Stomach smooth muscle (tissue), 2 donors: ENCODE data around the gene DMBX1.

Source experiments
- H3K27ac ChIP-seq: one replicate; pipeline ENCODE4 v1.7.0; 2013; ENCODE audit warnings: mild to moderate bottlenecking, low read length, inconsistent platforms
- H3K27me3 ChIP-seq, 2 donors: one replicate each; pipeline ENCODE4 v1.7.0; 2013; ENCODE audit warnings: low read length in 2 of 2; ENCODE audit not compliant: insufficient read depth in 2 of 2, control insufficient read depth in 1 of 2
- H3K36me3 ChIP-seq, 2 donors: one replicate each; pipeline ENCODE4 v1.7.0; 2013; ENCODE audit warnings: low read length in 2 of 2; ENCODE audit not compliant: control insufficient read depth in 2 of 2, insufficient read depth in 2 of 2
- H3K4me1 ChIP-seq: one replicate; pipeline ENCODE4 v1.7.0; 2013; ENCODE audit warnings: low read length; ENCODE audit not compliant: control insufficient read depth, insufficient read depth
- H3K4me3 ChIP-seq, 2 donors: one replicate each; pipeline ENCODE4 v1.7.0; 2013; ENCODE audit warnings: low read length in 2 of 2
- H3K9ac ChIP-seq, 2 donors: one replicate each; pipeline ENCODE4 v1.7.0; 2013; ENCODE audit warnings: low read length in 2 of 2, mild to moderate bottlenecking in 1 of 2
- H3K9me3 ChIP-seq, 2 donors: one replicate each; pipeline ENCODE4 v1.7.0; 2013; ENCODE audit warnings: low read length in 2 of 2; ENCODE audit not compliant: control insufficient read depth in 2 of 2
- donor health status: healthy.
- donor health status: Pancreatic carcinoma.

The DMBX1 gene

GRCh38 chr1:46489638-46490405 lies at the start of gene DMBX1:
Gene DMBX1, plus strand, starts transcription at chr1:46489836. Its CDS starts 17,175 bp downstream, at chr1:46507011.
- Histone ChIP-seq H3K4me3 (peak within 1 kb of the TSS; percentile 53 to 64), H3K4me1 (peaks cover 22% of the 10 kb centered on the region), H3K27me3 (peaks cover 80 to 88% of the 10 kb centered on the region in 2 donors), H3K9me3 (no peaks in the 10 kb centered on the region), H3K9ac (no peak within 1 kb of the TSS), H3K36me3 (no peaks in the 10 kb centered on the region), H3K27ac (no peak within 1 kb of the TSS)

GRCh38 chr1:46440478-46440877 lies 49.2 kb upstream of the DMBX1 start:
- Histone ChIP-seq H3K36me3 (no peaks in the 10 kb centered on the region), H3K27me3 (peaks cover 1 to 9% of the 10 kb centered on the region in 2 donors), H3K4me1 (peaks cover 10% of the 10 kb centered on the region), H3K4me3 (no peak overlapping the region), H3K27ac (no peak overlapping the region), H3K9ac (no peak overlapping the region), H3K9me3 (no peaks in the 10 kb centered on the region)

GRCh38 chr1:46442317-46443161 lies 47.1 kb upstream of the DMBX1 start:
- H3K36me3 ChIP-seq = no peaks in the 10 kb centered on the region
- H3K27me3 ChIP-seq = peaks cover 13 to 20% of the 10 kb centered on the region in 2 donors
- peak overlapping the region in 1 of 2 donors; percentile 29 for H3K9ac ChIP-seq
- no peaks in the 10 kb centered on the region for H3K9me3 ChIP-seq
- no peak overlapping the region for H3K27ac ChIP-seq
- peaks cover 10% of the 10 kb centered on the region for H3K4me1 ChIP-seq
- H3K4me3 ChIP-seq = peak overlapping the region; percentile 48 to 69

DNA sequence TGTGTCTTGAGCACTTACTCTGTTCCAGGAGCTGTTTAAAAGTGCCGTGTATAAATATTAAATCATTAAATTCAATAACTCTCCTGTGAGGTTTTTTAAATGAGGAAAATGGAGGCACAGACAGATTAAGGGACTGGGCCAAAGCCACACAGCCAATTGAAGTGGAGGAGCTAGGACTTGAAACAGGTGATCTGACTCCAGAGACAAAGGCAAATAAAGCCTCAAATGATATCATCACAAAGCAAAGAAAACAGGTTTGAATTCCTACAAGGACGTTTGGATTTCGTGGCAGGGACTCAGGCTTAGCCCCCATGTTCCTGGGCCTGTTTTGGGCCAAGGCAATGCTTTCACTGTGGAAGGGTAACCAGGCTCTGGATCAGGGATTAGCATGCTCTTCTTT lies 45.2 kb upstream of the DMBX1 start:
- H3K9me3 ChIP-seq = no peaks in the 10 kb centered on the region
- H3K4me1 ChIP-seq = peaks cover 21% of the 10 kb centered on the region
- no peak overlapping the region for H3K9ac ChIP-seq
- no peak overlapping the region for H3K4me3 ChIP-seq
- peaks cover 25 to 31% of the 10 kb centered on the region in 2 donors for H3K27me3 ChIP-seq
- H3K27ac ChIP-seq = no peak overlapping the region
- H3K36me3 ChIP-seq = no peaks in the 10 kb centered on the region

DNA sequence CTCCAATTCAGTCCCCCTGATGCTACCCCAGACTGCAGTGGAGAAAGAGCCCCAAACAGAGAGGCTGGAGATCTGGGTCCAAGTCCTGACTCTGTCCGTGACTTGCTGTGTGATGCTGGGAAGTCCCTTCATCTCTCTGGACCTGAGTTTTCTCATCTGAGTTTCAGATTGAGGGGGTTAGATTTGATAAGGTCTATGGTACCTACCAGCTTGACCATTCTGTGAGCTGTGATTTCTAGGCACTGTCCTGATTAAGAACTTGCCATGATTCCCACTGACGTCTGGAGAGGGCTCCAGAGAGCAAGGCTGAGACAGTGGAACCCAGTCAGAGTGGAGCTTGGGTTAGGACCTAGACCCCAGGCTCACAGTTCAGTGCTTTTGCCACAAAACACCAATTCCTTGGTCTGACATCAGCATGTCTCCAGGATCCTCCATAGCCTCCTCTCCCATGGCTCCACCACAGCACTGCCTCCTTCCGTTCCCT lies 43.8 kb upstream of the DMBX1 start:
- Histone ChIP-seq H3K4me3 (no peak overlapping the region), H3K27ac (no peak overlapping the region), H3K27me3 (peaks cover 25 to 31% of the 10 kb centered on the region in 2 donors), H3K9ac (no peak overlapping the region), H3K36me3 (no peaks in the 10 kb centered on the region), H3K4me1 (peaks cover 21% of the 10 kb centered on the region), H3K9me3 (no peaks in the 10 kb centered on the region)

GRCh38 chr1:46446646-46447498 lies 42.8 kb upstream of the DMBX1 start:
- Histone ChIP-seq H3K9ac (no peak overlapping the region), H3K27ac (no peak overlapping the region), H3K4me1 (peaks cover 21% of the 10 kb centered on the region), H3K27me3 (peaks cover 28 to 31% of the 10 kb centered on the region in 2 donors), H3K9me3 (no peaks in the 10 kb centered on the region), H3K4me3 (no peak overlapping the region), H3K36me3 (no peaks in the 10 kb centered on the region)

DNA sequence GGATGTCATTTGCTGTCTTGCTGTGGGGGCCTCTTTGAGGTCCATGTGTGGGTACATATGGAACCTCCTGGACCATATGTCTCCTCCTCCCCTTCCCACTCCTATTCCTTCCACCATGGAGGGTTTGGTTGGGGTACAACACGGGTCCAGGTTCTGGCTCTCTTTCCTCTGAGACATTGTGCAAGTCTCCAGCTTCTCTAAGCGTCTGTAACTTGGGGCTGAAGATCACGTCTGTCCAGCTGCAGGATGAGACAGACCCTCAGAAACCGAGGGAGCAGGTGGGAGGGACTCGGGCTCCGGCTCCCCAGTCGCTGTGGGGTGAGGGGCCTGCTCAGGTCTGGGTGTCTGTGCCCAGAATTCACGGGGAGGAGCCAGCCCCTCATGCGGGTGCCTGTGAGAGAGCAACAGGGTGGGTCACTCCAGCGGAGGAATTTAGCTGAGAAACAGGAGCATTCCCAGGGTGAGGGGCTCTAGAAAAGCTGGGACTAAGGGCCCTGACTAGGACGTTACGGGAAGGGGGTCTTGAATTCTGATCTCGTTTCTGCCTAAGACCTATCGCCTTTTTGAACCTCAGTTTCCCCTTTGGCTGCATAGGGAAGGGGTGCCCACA lies 42.0 kb upstream of the DMBX1 start:
- Histone ChIP-seq H3K4me3 (peak overlapping the region in 1 of 2 donors; percentile 68), H3K4me1 (peaks cover 16% of the 10 kb centered on the region), H3K27me3 (peaks cover 28 to 31% of the 10 kb centered on the region in 2 donors), H3K36me3 (no peaks in the 10 kb centered on the region), H3K9ac (no peak overlapping the region), H3K27ac (no peak overlapping the region), H3K9me3 (no peaks in the 10 kb centered on the region)

GRCh38 chr1:46448109-46448911 lies 41.3 kb upstream of the DMBX1 start:
- peaks cover 28 to 34% of the 10 kb centered on the region in 2 donors for H3K27me3 ChIP-seq
- peak overlapping the region; percentile 43 to 68 for H3K4me3 ChIP-seq
- H3K9me3 ChIP-seq = no peaks in the 10 kb centered on the region
- H3K27ac ChIP-seq = no peak overlapping the region
- no peaks in the 10 kb centered on the region for H3K36me3 ChIP-seq
- H3K9ac ChIP-seq = peak overlapping the region in 1 of 2 donors; percentile 36
- H3K4me1 ChIP-seq = peaks cover 12% of the 10 kb centered on the region

DNA sequence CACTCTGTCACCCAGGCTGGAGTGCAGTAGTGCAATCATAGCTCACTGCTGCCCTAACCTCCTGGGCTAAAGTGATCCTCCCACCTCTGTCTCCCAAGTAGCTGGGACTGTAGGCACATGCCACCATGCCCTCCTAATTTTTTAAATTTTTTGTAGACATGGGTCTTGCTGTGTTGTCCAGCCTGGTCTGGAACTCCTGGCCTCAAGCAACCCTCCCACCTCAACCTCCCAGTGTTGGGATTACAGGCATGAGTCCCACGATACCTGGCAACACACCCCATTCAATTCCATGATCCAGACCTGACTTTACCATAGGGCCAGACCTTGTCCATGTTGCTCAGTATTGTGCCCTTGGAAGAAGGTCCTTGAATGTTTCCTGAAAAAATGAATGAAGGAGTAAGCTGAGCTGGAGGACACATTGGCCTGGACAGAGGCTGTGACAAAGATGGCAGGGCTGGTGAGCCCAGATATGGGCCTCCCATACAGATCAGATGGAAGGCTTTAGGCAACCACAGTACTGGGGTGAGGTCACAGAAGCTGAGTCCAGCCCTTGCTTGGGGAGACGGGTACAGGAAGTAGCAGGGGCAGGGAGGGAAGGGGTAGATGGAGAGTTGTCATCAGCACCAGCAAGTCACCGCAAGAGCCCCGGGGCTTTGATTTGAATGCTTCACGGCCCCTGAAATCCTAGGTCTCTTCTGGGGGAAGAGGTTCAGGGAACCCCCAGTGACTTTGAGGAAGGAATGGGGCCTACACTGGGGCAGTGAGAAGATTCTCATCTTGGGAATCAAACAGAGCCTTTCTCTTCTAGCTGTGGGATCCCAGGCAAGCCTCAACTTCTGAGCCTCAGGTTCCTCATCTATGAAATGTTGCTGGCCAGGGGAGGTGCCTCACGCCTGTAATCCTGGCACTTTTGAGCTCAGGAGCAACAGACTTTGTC lies 40.1 kb upstream of the DMBX1 start:
- Histone ChIP-seq H3K36me3 (no peaks in the 10 kb centered on the region), H3K9ac (no peak overlapping the region), H3K27me3 (peaks cover 28 to 38% of the 10 kb centered on the region in 2 donors), H3K4me1 (peaks cover 12% of the 10 kb centered on the region), H3K4me3 (no peak overlapping the region), H3K9me3 (no peaks in the 10 kb centered on the region), H3K27ac (no peak overlapping the region)
